GM21786 (cell line): ENCODE data around the gene NKX1-1.
"Not testable (repeated sequence)": the region's sequence is repeated elsewhere in the genome, so short reads cannot be mapped to it uniquely, and the experiment has no call there.

ENCODE experiments used
- ATAC-seq: cut with Tn5 transposase; IDR thresholded peaks from one replicate; pipeline ENCODE4 v1.9.1; 2021; ENCODE audit not compliant: unreplicated experiment

Gene NKX1-1

DNA sequence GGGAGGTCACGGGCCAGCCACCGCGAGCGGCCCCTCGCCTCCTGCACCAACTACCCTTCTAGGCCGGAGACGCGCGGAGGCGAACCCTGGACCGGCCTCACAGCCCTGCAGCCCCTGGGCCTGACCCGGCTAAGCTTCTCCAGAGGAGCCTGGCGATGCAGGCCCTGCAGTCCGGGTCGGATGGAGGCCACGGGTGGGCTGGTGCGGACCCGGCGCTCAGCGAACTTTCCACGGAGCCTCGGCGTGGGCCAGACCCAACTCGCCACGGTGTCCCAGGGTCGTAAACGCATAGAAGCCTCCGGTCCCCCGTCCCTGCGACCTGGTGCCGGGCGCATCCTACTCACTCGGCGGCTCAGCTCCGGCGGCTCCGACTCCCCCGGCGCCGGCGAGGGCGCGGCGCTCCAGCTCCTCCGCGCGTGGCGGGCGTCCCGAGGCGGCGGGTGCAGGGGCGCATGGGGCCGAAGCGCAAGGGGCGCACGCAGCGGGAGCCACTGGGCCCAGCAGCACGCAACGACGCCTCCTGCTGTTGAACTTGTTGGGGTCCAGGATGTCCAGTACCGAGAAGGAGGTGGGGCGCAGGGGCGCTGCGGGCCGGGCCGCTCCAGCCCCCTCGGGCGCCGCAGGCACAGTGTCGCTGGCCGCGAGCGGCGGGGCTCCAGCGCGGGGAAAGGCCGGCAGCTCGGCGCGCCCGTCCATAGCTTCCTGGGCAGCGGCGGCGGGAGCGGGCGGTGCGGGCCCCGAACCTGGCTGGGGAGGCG is 427 bp downstream of the NKX1-1 start:
- ATAC-seq: no peak

DNA sequence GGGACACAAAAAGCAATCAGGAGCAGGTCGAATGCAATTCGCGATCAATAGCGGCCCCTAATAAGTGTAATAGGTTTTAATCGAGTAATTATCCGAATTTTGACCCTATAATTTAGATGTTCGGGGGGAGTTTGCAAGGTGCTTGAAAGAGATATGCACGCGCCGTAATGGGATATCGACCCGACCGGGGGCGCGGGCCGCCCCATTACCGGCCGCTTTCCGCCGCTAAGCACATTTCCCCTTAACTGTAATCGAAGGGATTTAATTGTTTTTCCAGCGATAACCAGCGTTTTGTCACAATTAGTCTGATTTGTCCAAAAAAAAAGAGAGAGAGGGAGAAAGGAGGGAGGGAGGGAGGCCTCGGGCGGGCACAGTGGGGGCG is 997 bp downstream of the NKX1-1 start:
- no peak for ATAC-seq

DNA sequence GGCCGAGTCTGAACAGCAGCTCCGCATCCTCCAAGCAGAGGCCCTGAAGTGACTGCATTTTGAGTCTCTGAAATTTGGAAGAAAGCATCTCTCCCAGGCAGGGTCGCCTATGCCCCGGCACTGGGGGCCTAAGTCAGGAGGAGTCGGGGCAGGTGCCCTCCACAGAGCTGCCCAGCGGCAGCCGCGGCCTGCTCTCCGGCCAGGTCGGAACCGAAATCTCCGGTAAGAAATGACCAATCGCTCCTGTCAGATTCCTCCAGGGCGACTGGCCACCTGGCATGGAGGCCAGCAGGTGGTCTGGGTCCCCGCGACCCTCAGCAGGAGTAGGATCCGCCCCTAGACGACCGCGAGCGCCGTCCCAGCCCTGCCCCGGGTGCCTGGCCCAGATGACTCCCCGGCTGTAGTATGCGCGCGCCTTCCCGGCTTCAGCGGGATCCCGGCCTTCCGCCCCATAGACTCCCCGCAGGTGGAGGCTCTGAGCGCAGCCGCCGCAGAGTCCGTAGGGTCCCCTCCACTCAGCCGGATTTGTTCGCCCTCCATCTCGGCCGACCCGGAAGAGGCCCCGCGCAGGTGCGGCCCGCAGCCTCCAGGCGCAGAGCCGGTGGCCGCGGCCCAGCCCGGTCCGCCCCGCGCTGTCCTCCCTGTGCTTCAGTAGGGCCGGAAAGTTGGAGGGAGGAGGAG is 1.5 kb downstream of the NKX1-1 start:
- ATAC-seq: no peak

DNA sequence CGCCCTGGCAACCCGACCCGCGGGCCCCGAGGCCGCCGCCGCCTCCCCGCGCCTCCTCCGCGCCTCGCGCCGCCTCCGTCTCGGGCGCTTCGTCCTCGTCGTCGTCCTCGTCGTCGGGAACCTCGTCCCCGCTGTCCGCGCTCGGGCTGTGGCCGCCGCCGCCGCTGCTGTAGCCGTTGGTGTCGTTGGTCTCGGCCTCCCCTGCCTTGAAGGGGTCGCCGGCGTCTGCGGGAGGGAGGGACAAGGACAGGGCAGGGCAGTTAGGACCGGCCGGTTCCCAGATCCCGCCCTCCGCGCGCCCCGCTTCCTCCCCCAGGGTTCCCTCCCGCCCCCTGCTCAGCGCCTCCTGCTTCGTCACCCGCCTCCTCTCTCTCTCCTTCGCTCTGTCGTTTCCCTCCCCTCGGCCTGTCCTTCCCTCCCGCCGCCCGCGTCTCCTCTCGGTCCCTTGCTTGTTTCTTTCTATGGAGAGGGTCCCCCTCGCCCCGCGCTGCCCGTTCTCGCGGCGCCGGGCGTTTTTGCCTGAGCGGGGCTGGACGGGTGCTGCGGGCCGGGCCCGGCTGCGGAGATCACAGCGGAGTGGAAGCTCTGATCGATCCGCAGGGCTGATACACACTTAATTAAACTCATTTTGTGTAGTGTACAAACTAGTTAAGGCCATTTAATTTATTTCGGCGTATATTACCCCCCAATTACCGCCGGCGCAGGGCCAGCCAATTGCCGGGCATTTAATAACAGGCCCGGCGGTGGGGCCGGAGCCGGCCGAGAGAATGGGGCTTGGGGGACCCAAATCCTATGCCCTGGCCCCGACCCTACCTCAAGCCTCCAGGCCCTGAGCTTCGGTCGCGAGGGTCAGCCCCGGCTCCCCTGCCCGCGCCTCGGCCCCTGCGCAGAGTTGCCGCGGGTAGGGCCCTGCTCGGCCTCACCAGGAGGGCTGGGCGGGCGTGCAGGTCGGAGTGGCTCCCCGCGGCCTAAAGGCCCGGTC is 2.4 kb downstream of the NKX1-1 start:
- ATAC-seq: no peak

DNA sequence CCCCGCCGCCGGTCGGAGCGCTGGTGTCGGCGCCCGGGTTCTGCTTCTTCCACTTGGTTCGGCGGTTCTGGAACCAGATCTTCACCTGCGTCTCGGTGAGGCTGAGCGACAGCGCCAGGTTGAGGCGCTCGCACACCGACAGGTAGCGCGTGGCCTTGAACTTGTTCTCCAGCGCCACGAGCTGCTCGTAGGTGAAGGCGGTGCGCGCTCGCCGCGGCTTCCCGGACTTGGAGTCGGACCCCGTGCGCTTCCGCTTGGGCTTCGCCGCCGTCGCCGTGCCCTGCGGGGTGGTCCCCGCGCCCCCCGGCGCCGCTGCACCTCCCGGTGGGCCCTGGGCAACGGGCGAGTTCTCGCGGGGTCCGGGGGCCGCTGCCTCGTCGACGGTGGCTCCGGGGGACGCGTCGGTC is 3.1 kb downstream of the NKX1-1 start:
- ATAC-seq: no peak

DNA sequence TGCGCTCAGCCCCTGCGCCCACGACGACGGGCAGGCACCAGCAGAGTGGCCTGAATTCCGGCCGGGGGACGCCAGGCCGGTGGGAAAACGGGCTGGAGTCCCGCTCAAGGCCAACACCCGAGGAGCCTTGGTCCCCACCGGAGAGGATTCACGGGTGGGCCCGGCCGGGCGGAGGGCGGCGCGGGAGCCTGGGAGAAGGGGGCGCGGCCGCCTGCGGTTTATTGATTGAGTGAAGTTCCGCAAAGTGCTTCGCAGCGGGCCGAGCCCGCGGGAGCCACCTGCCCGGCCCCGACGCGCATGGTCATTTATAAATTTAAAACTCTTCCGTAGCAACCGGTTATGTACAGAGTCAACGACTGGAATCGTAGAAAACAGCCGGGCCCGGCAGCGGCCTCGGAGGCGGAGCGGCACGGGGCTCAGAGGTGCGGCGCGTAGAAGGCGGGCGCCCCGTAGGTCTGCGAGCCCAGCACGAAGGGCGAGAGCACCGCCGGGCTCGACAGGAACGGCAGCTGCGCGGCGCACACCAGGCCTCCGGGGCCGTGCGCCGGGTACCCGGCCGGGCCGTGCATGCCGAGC is 3.6 kb downstream of the NKX1-1 start:
- ATAC-seq: no peak

DNA sequence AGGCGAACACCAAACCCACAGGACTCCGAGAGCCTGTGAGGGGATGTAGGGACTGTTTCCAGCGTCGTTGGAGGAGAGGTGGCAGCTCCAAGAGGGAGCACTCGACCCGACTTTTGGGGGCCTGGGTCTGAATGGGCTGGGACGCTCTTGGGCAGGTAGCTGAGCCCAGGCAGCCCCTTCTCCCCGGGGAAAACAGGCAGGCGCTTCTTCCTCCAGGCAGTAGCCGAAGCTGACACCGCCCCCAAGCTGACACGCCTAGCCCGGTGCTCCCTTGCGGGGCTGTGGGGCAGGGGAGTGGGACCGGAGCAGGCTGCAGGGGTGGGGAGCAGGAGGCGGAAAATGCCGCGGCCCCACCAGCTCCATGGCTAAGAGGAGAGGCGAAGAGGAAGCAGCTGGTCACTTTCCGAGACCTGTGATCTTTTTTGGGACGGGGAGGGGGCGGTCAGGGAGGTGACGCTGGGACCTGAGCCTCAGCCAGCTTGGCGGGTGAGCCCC is 4.2 kb downstream of the NKX1-1 start:
- no peak for ATAC-seq

DNA sequence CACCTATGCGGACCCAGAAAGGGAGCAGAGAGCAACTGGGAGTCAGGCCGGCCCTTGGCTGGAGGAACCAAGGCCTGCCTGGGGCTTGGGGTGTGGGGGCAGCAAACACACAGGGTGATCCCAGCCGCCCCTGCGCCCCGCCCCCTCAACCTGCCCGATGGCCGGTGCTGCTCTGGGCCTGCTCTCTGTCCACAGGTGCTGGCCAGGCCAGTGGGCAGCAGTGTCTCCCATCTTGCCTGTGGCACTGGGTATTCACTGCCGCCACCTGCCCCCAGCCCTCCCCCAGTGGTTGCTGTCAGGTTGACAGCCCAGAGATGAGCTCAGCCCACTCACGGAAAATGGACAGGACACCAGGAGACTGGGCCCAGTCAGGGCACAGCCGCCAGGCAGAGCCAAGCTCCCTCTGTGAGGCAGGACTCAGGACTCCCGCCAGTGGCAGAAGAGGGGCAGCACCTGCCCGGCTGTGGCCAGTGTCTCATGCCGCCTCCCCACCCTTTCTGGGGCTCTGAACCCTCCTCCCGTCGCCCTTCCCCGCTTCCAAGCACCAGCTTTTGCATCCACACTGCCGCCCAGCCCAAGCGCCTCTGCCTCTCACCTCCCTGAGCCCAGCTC is 4.7 kb downstream of the NKX1-1 start:
- no peak for ATAC-seq

DNA sequence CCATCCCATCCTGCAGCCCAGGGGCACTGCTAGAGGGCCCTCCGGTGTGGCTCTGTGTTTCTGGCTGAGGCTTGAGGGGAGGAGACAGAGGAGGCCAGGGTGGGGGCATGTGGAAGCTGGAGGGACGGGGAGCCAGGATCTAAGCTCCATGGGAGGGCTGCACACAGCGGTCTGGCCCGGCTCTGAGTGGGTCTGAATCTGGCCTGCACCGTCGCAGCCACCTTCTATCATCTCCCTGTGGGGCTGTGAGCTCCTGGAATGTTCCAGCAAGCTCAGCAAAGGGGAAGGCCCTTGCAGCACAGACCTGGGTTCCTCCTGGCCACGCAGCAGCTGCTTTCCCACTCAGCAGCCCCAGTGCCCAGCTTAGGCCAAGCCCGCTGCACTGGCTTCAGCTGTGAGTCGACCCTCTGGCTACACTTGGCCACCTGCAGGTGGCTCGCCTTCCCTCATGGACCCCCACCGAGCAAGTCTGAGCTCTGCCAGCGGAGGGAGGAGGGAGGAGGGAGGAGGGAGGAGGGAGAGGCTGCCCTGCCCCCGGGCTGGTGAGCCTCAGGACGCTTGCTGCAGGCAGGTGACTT is 5.3 kb downstream of the NKX1-1 start:
- no peak for ATAC-seq

DNA sequence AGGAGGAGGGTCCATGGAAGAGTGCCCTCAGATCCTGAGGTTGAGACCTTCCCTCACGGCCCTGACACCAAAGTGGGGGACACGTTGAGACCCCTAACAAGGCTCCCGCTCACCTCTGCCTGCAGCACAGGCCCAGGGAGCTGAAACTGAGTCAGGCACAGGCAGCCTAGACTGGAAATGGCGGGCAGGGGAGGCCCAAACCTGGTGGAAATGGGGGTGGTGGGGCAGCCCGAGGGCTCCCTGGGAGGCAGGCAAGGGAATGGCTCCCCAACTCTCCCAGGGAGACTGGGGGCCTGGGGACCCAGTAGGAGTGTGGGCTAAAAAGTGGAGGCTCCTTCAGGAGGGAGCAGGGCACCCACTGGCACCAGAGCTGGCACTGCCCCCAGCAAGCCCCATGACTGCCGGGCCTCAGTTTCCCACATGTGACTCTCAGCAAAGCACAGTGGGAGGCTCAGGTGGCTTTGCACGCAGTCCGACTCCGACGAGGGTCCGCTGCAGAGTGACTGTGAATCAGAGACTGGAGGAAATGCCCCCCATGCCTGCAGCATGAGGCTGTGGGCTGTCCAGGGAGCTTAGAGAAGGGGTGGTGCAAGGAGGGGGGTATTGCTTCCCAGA is 5.9 kb downstream of the NKX1-1 start:
- ATAC-seq: no peak

DNA sequence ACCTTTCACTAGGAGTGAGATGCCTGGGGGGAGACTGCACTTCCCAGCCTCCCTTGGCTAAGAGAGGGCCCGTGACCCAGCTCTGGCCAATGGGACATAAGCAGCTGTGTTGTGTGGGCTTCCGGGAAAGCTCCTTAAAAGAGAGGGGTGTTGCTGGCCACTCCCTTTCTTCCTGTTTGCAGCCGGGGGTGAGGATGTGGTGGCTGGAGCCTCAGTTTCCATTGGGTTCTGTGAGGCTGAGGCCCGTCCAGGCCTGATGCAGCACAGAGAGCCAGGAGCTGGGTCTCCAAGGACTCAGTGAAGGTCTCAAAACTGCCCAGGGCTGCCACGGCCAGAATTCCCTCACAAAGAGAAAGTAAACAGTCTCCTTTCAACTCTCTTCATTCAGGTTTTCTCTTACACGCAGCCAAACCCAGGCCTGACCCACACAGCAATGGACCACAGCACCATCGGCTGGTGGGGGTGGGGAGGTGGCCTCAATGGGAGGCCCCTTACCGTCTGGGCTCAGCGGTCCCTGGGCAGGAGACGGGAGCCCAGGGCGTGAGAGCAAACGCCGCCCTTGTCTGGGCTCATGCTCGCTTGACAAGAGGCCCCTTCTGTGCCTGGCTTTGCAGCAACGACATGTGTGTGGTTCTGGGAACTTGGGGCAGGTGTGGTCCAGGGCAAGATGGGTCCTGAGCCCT is 6.6 kb downstream of the NKX1-1 start:
- ATAC-seq: no peak

DNA sequence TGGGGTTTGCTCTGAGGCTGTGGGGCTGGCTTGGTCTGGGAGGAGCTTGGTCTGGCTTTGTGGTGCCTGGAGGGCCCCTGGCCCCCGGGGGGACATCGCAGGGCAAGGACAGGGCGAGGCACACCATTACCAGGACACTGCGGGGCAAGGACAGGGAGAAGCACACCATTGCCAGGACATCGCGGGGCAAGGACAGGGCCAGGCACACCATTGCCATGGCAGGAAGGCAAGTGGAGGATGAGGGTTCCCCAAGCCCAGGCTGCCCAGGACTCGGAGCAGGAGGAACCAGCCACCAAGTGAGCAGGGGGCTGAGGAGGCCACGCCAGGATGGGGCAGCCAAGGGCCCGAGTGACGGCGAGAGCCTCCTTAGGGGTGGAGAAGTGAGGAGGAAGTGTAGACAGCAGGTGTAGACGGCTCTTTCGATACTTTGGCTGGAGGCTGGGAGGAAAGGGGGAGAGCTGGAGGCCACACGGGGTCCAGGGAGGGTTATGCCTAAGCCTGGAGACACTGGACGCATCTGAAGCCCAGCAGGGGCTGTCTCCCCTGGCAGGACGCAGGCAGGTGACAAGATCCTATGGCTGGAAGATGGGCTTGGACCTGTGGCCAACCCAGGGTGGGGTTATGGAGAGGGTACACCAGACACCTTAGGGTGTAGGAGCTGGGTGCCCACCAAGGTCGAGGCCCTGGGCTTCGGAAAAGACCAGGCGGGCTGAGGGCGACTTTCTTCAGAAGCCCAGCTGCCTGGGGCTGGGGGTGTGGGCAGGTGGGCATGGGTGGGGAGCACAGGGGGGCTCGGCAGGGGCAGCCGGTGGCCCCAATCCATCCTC is 7.3 kb downstream of the NKX1-1 start:
- no peak for ATAC-seq

DNA sequence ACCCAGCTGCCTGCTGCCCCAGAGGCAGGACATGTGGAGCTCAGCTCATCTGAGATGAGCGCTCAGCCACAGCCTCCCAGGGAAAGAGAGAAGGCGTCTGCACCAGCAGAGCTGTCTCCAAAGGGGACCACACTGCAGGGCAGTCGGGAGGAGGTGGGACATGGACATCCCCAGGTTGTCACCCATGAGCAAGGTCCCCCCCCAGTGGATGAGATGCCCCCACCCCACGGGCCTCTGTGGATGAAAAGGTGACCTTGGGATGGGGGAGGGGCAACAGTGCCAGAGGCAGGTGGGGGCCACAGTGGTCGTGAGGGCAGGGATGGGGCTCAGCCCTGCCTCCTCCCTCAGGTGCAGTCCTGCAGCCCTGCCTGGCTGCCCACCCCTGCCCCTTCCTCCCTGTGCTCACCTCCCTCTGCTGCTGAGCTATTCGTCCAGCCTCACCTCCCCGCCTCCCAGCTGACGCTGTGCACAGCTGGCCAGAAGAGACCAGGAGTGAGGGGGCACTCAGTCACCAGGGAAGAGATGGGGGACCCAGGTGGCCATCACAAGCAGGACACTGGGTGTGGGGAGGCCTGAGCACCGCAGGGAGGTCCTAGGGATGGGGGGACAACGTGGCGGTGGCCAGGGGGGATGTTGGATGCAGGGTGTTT is 9.3 kb downstream of the NKX1-1 start:
- no peak for ATAC-seq

DNA sequence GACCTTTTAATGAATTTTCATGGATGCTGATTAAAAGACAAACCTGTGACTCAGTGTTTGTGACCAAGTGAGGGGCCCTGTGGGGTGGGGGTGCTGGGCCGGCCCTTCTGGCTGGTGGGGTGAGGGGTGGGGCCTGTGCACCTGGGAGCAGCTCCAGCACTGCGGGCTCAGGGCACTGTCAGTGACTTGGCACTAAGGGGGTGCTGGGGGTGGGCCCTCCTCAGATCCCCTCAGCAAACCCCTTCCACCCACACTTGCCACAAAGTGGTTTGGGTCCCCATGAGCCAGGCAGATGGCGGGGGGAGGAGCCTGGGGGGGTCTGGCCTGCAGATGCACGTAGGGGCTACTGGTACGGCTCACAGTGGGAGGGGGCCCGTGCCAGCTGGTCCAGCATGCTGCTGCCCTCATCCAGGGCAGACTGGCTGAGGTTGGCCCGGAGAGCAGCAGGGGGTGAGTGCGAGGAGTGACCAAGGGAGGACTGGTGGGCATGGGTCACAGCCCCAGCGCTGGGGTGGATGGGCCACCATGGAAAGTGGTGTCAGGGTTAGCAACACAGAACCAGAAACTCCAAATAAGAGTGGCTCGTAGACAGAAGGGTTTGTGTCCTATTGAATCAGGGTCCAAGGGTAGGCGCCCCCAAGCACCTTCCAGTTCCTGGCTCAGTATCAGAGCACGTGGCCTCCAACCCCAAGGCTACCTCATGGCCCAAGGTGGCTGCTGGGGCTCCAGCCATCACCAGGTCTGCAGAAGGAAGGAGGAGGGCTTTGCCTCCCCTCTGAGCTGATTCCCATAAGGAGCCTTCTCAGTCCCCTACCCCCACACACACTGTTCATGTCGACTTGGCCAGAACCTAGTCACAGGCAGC is 10.1 kb downstream of the NKX1-1 start:
- no peak for ATAC-seq

DNA sequence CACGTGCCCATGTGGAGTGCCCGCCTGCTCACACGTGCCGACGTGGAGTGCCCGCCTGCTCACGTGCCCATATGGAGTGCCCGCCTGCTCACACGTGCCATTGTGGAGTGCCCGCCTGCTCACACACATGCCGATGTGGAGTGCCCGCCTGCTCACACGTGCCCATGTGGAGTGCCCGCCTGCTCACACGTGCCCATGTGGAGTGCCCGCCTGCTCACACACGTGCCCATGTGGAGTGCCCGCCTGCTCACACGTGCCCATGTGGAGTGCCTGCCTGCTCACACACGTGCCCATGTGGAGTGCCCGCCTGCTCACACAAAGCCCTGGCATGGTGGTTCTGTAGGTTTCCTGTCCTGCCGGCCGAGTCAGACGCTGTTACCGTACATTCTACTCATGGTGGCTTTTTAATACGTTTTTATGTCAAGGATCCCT is 10.8 kb downstream of the NKX1-1 start:
- ATAC-seq: not testable (repeated sequence)

DNA sequence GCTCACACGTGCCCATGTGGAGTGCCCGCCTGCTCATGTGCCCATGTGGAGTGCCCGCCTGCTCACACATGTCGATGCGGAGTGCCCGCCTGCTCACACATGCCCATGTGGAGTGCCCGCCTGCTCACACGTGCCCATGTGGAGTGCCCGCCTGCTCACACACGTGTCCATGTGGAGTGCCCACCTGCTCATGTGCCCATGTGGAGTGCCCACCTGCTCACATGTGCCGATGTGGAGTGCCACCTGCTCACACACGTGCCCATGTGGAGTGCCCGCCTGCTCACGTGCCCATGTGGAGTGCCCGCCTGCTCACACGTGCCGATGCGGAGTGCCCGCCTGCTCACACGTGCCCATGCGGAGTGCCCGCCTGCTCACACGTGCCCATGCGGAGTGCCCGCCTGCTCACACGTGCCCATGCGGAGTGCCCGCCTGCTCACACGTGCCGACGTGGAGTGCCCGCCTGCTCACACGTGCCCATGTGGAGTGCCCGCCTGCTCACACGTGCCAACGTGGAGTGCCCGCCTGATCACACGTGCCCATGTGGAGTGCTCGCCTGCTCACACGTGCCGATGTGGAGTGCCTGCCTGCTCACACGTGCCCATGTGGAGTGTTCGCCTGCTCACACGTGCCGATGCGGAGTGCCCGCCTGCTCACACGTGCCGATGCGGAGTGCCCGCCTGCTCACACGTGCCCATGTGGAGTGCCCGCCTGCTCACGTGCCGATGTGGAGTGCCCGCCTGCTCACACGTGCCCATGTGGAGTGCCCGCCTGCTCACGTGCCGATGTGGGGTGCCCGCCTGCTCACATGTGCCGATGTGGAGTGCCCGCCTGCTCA is 11.5 kb downstream of the NKX1-1 start:
- ATAC-seq: not testable (repeated sequence)
